Sigmoid colon (tissue), 4 donors: Measurements from ENCODE around the gene AGBL5.

Source experiments
- CTCF ChIP-seq, 4 experiments: fragments of 450-650 bp in 3 of 4; fragments of 200-600 bp in 1 of 4; IDR thresholded peaks; one replicate each; pipeline ENCODE4 v1.5.1; 2016 to 2019; ENCODE audit warnings: antibody characterized with exemption in 4 of 4, mild to moderate bottlenecking in 3 of 4, moderate library complexity in 2 of 4
- EP300 ChIP-seq, 4 donors: sonication (generic); formaldehyde crosslinking; IDR thresholded peaks; one replicate each; pipeline ENCODE4 v1.6.1; 2017; ENCODE audit warnings: antibody characterized with exemption in 4 of 4
- POLR2AphosphoS5 ChIP-seq, 4 donors: sonication (generic); formaldehyde crosslinking; IDR thresholded peaks; one replicate each; pipeline ENCODE4 v1.6.1; 2017; ENCODE audit warnings: antibody characterized with exemption in 4 of 4

- TF ChIP-seq EP300 (IDR thresholded peaks at IDR 0.05) (no peak), CTCF (IDR thresholded peaks at IDR 0.05) (no peak), POLR2AphosphoS5 (IDR thresholded peaks at IDR 0.05) (no peak)
Observed at GRCh38 chr2:27077231-27077630, 25.8 kb downstream of the AGBL5 start.
